ENCODE results near the gene MIGA1. TPM values are rescaled to one million over a fixed set of nuclear protein-coding genes. Genes with fewer than 3 reads are reported as not detected.

The MIGA1 gene
- total and polyA plus RNA-seq, 2 of the 4 experiments (the other 2 are of a cell fraction) = 5.7 to 16.3 TPM

- peak overlapping the region; percentile 46; the same call in 1 of the 2 replicates for H3K23ac ChIP-seq (ENCODE audit: low read depth, low read length)
- ChIA-PET CTCF (interaction anchor here (1.3 kb wide), 1 partner anchor 77 kb away, joined by 3 read pairs; no protein-coding TSS in a partner anchor), POLR2A (ENCODE audit: unreplicated experiment) (no interaction called here)
- dilution Hi-C loops (cut with HindIII; ENCODE audit: low sequenced_read_pairs, unreplicated experiment) = no loop called here
- H2AFZ ChIP-seq (replicated peaks; ENCODE audit: low read length, poor library complexity) = no peak overlapping the region
- H3K56ac ChIP-seq (ENCODE audit: extremely low read depth, insufficient read depth, low read length) = no peak overlapping the region
- TF ChIP-seq CTCF (conservative IDR thresholded peaks at IDR 0.05; ENCODE audit: low read depth, low read length) (no peak), CEBPB (IDR thresholded peaks at IDR 0.05; ENCODE audit: low read depth, low read length) (no peak), BHLHE40 (IDR thresholded peaks at IDR 0.05; ENCODE audit: low read depth, low read length) (no peak), FOS (IDR thresholded peaks at IDR 0.05; ENCODE audit: low read depth, low read length) (no peak), RFX5 (IDR thresholded peaks at IDR 0.05; ENCODE audit: low read depth, low read length) (no peak), RCOR1 (IDR thresholded peaks at IDR 0.05; ENCODE audit: insufficient replicate concordance, low read length) (no peak), RAD21 (IDR thresholded peaks at IDR 0.05; ENCODE audit: low read length) (no peak), CHD1 (IDR thresholded peaks at IDR 0.05; ENCODE audit: low read depth, low read length) (no peak), NFE2L2 (IDR thresholded peaks at IDR 0.05; ENCODE audit: low read depth, low read length) (no peak)
- no peak overlapping the region for H3K4me3 ChIP-seq (ENCODE audit: insufficient read depth, low read depth, low read length)
- no peaks in the 10 kb centered on the region for H4K20me1 ChIP-seq (ENCODE audit: insufficient read depth, low read length)
- peaks cover 3% of the 10 kb centered on the region for H3K9me1 ChIP-seq (ENCODE audit: insufficient read depth, low read length)
- H3K36me3 ChIP-seq (ENCODE audit: control insufficient read depth, insufficient read depth, low read length) = peaks cover 9% of the 10 kb centered on the region
- peak overlapping the region in 1 of 2 experiments; percentile 91; a peak in 2 of 4 replicates for H4K8ac ChIP-seq (ENCODE audit: low read depth in 2 of 2, low read length in 2 of 2)
- H2AK9ac ChIP-seq (replicated peaks; ENCODE audit: low read depth, low read length, poor library complexity) = peak overlapping the region; percentile 71
- H2BK20ac ChIP-seq (ENCODE audit: low read depth, low read length) = peak overlapping the region; percentile 54; the same call in 1 of the 2 replicates
- in situ Hi-C loops (cut with MboI; ENCODE audit: low sequenced_read_pairs) = loop anchor here (25.0 kb wide), 1 partner anchor 288 kb away; no protein-coding TSS in a partner anchor
- peak overlapping the region; percentile 68 for H2BK5ac ChIP-seq (ENCODE audit: low read depth, low read length, poor library complexity, severe bottlenecking)
- WGBS, 2 experiments (ENCODE audit: extremely low coverage in 2 of 2, insufficient read length in 1 of 2) = no CpG with 5 or more reads among the region's 2 CpGs
- peak; percentile 68 for ATAC-seq (ENCODE audit: low read depth)
- peaks cover 5% of the 10 kb centered on the region; the same call in 1 of the 2 replicates for H3K4me1 ChIP-seq (ENCODE audit: control insufficient read depth, insufficient read depth, low read length)
- no peak overlapping the region for H3K9ac ChIP-seq (ENCODE audit: low read depth, low read length)
- H2BK15ac ChIP-seq (ENCODE audit: low read depth, low read length) = peak overlapping the region; percentile 69; the same call in 1 of the 3 replicates
- H3K14ac ChIP-seq (replicated peaks; ENCODE audit: low read depth, low read length) = peak overlapping the region; percentile 53
- H2AK5ac ChIP-seq (ENCODE audit: low read depth, low read length) = peak overlapping the region; percentile 79; the same call in 1 of the 2 replicates
- H4K5ac ChIP-seq (ENCODE audit: low read depth, low read length) = peak overlapping the region; percentile 55
- no peaks in the 10 kb centered on the region for H3K27me3 ChIP-seq (ENCODE audit: control insufficient read depth, insufficient read depth, low read length)
- peaks cover 7 to 45% of the 10 kb centered on the region in 2 experiments for H3K79me1 ChIP-seq (ENCODE audit: low read depth in 1 of 2, low read length in 2 of 2)
- peak overlapping the region; percentile 78 for H2BK120ac ChIP-seq (ENCODE audit: low read depth, low read length)
- intact Hi-C loops (cut with micrococcal nuclease) = loop anchor here (10.0 kb wide), 1 partner anchor 291 kb away; no protein-coding TSS in a partner anchor
- BruUV-seq (replicated peaks) = no TSS peak
- no peak overlapping the region for H3K4me2 ChIP-seq (ENCODE audit: low read depth, low read length)
- peak overlapping the region; percentile 60 for H4K91ac ChIP-seq (ENCODE audit: insufficient read depth, low read depth, low read length)
- peak overlapping the region; percentile 50; the same call in 1 of the 2 replicates for H3K27ac ChIP-seq (ENCODE audit: insufficient read depth, low read length)
- H3K18ac ChIP-seq (ENCODE audit: low read depth, low read length) = peak overlapping the region; percentile 49; the same call in 1 of the 2 replicates
- peak; percentile 71 for DNase-seq
- H3K9me3 ChIP-seq (ENCODE audit: control insufficient read depth, insufficient read depth, low read length) = no peaks in the 10 kb centered on the region
- H3K4ac ChIP-seq (ENCODE audit: low read depth, low read length) = peak overlapping the region; percentile 79
Measured at GRCh38 chr1:77824079-77824478, 44.6 kb downstream of the MIGA1 start.

Measured in IMR-90 (cell line).